ENCODE data around the gene CLDN2. TPM values are rescaled to one million over a fixed set of nuclear protein-coding genes. Genes with fewer than 3 reads are reported as not detected.

Gene CLDN2
- polyA plus RNA-seq, 3 donors = not detected

GRCh38 chrX:106894392-106894909 is 25.8 kb upstream of the CLDN2 start:
- Histone ChIP-seq H3K9me3 (replicated peaks in 1 of 2; ENCODE audit: control insufficient read depth in 1 of 2, insufficient read depth in 1 of 2, low read length in 2 of 2) (no peaks in the 10 kb centered on the region), H3K79me2 (ENCODE audit: insufficient read depth, low read length) (no peaks in the 10 kb centered on the region), H3K27ac (ENCODE audit: low read depth in 1 of 2, low read length in 2 of 2) (no peak overlapping the region), H3K9ac (ENCODE audit: insufficient read depth, low read length, poor library complexity, severe bottlenecking) (no peak overlapping the region), H3K4me3 (replicated peaks in 1 of 3; ENCODE audit: low read depth in 2 of 3, low read length in 3 of 3) (no peak overlapping the region), H3K4me1 (ENCODE audit: control insufficient read depth in 1 of 2, insufficient read depth in 2 of 2, low read length in 2 of 2) (no peaks in the 10 kb centered on the region), H3K27me3 (ENCODE audit: control insufficient read depth in 2 of 2, insufficient read depth in 2 of 2, low read length in 2 of 2) (peaks cover 0 to 5% of the 10 kb centered on the region in 2 donors), H3K36me3 (replicated peaks in 1 of 2; ENCODE audit: control insufficient read depth in 1 of 2, insufficient read depth in 2 of 2, low read length in 2 of 2) (no peaks in the 10 kb centered on the region), H3K4me2 (replicated peaks; ENCODE audit: extremely low read depth, low read length, poor library complexity, severe bottlenecking) (no peak overlapping the region), H4K20me1 (ENCODE audit: insufficient read depth, low read length) (no peaks in the 10 kb centered on the region), H2AFZ (ENCODE audit: insufficient read depth, low read depth, low read length, poor library complexity, severe bottlenecking) (no peak overlapping the region)
- Mint-ChIP-seq H3K9me3 (peaks cover 0 to 2% (median 0%) of the 10 kb centered on the region in 7 donors), H3K27ac (no peak overlapping the region), H3K4me3 (no peak overlapping the region), H3K36me3 (no peaks in the 10 kb centered on the region), H3K4me1 (no peaks in the 10 kb centered on the region), H3K27me3 (ENCODE audit: low read depth in 3 of 3) (peaks cover 3 to 9% (median 4%) of the 10 kb centered on the region in 3 donors)
- intact Hi-C loops (cut with micrococcal nuclease) = loop anchor here (5.0 to 10.0 kb wide), 2 partner anchors 1000 to 1003 kb away; no protein-coding TSS in a partner anchor
- TF ChIP-seq CTCF (IDR thresholded peaks at IDR 0.05) = peak; percentile 71
- no CpG with 5 or more reads among the region's 6 CpGs for WGBS (ENCODE audit: insufficient coverage)
- DNase-seq = peak; percentile 9 to 18 (median 12)

GRCh38 chrX:106894978-106895452 is 25.2 kb upstream of the CLDN2 start:
- intact Hi-C loops (cut with micrococcal nuclease) = loop anchor here (5.0 to 10.0 kb wide), 2 partner anchors 1000 to 1002 kb away; no protein-coding TSS in a partner anchor

More at GRCh38 chrX:106894978-106895452, 25.2 kb upstream of the CLDN2 start:
- H3K36me3 Mint-ChIP-seq = no peaks in the 10 kb centered on the region
- no peak overlapping the region for H3K27ac ChIP-seq (ENCODE audit: low read depth in 1 of 2, low read length in 2 of 2)
- peaks cover 0 to 2% (median 0%) of the 10 kb centered on the region in 7 donors for H3K9me3 Mint-ChIP-seq
- peaks cover 3 to 5% (median 4%) of the 10 kb centered on the region in 3 donors for H3K27me3 Mint-ChIP-seq (ENCODE audit: low read depth in 3 of 3)
- H4K20me1 ChIP-seq (ENCODE audit: insufficient read depth, low read length) = no peaks in the 10 kb centered on the region
- H3K4me3 Mint-ChIP-seq = no peak overlapping the region
- no peak overlapping the region for H3K4me3 ChIP-seq (replicated peaks in 1 of 3; ENCODE audit: low read depth in 2 of 3, low read length in 3 of 3)
- H3K4me1 ChIP-seq (ENCODE audit: control insufficient read depth in 1 of 2, insufficient read depth in 2 of 2, low read length in 2 of 2) = no peaks in the 10 kb centered on the region
- H3K79me2 ChIP-seq (ENCODE audit: insufficient read depth, low read length) = no peaks in the 10 kb centered on the region
- TF ChIP-seq CTCF (IDR thresholded peaks at IDR 0.05) = no peak
- no peak overlapping the region for H3K27ac Mint-ChIP-seq
- no peaks in the 10 kb centered on the region for H3K36me3 ChIP-seq (replicated peaks in 1 of 2; ENCODE audit: control insufficient read depth in 1 of 2, insufficient read depth in 2 of 2, low read length in 2 of 2)
- no peak overlapping the region for H3K9ac ChIP-seq (ENCODE audit: insufficient read depth, low read length, poor library complexity, severe bottlenecking)
- H3K27me3 ChIP-seq (ENCODE audit: control insufficient read depth in 2 of 2, insufficient read depth in 2 of 2, low read length in 2 of 2) = peaks cover 0 to 5% of the 10 kb centered on the region in 2 donors
- no peak overlapping the region for H2AFZ ChIP-seq (ENCODE audit: insufficient read depth, low read depth, low read length, poor library complexity, severe bottlenecking)
- H3K4me1 Mint-ChIP-seq = no peaks in the 10 kb centered on the region
- 43% methylated on average over 2 of the region's 3 CpGs for whole genome bisulfite sequencing (ENCODE audit: insufficient coverage)
- no peak overlapping the region for H3K4me2 ChIP-seq (replicated peaks; ENCODE audit: extremely low read depth, low read length, poor library complexity, severe bottlenecking)
- no peak for DNase-seq
- no peaks in the 10 kb centered on the region for H3K9me3 ChIP-seq (replicated peaks in 1 of 2; ENCODE audit: control insufficient read depth in 1 of 2, insufficient read depth in 1 of 2, low read length in 2 of 2)
